K562 (cell line): ENCODE data around the gene RHEBL1. TPM values are rescaled to one million over a fixed set of nuclear protein-coding genes. Genes with fewer than 3 reads are reported as not detected.

Source experiments
- CBX1 ChIP-seq: sonication (generic); IDR thresholded peaks from 2 replicates; pipeline ENCODE4 v1.6.1; 2016; ENCODE audit warnings: antibody characterized with exemption, low read depth, mild to moderate bottlenecking
- DPF2 ChIP-seq: fragments of 450-650 bp; IDR thresholded peaks from 2 replicates; pipeline ENCODE4 v1.6.1; 2016
- ELF2 ChIP-seq: fragments of 250-450 bp; sonication (Bioruptor Pico); IDR thresholded peaks from 2 replicates; pipeline ENCODE4 v1.5.0; 2021; ENCODE audit warnings: mild to moderate bottlenecking
- EP400 ChIP-seq: fragments of 450-650 bp; IDR thresholded peaks from 2 replicates; pipeline ENCODE4 v1.6.1; 2017; ENCODE audit warnings: antibody characterized with exemption, mild to moderate bottlenecking, moderate library complexity
- GTF2B ChIP-seq: IDR thresholded peaks from 2 replicates; pipeline ENCODE4 v1.6.1; 2011; ENCODE audit not compliant: insufficient read length; ENCODE audit errors: extremely low read depth
- KLF1 ChIP-seq: fragments of 450-650 bp; IDR thresholded peaks from 2 replicates; pipeline ENCODE4 v1.6.1; 2016; ENCODE audit warnings: missing genetic modification characterization, missing compliant biosample characterization
- MAFK ChIP-seq: IDR thresholded peaks from 2 replicates; pipeline ENCODE4 v1.6.1; 2011; ENCODE audit warnings: low read length, improper control_type of control experiment
- NONO ChIP-seq, 2 experiments: fragments of 200-400 bp in 1 of 2; fragments of 450-650 bp in 1 of 2; formaldehyde crosslinking in 1 of 2; IDR thresholded peaks; 2 replicates each; pipeline ENCODE4 v1.6.1; 2017; ENCODE audit warnings: low read depth in 2 of 2, mild to moderate bottlenecking in 2 of 2, moderate library complexity in 2 of 2, low read length in 1 of 2
- PCBP1 ChIP-seq: fragments of 200-400 bp; formaldehyde crosslinking; IDR thresholded peaks from 2 replicates; pipeline ENCODE4 v1.6.1; 2018; ENCODE audit warnings: mild to moderate bottlenecking, low read depth, low read length; ENCODE audit not compliant: poor library complexity, severe bottlenecking
- PHF20 ChIP-seq: fragments of 450-650 bp; IDR thresholded peaks from 2 replicates; pipeline ENCODE4 v1.6.1; 2018; ENCODE audit not compliant: partially characterized antibody
- PML ChIP-seq: IDR thresholded peaks from 2 replicates; pipeline ENCODE4 v1.6.1; 2012; ENCODE audit warnings: low read length, inconsistent platforms
- POLR2A ChIP-seq: fragments of 450-650 bp; conservative IDR thresholded peaks from 2 replicates; pipeline ENCODE4 v1.6.1; 2016
- PTRF ChIP-seq: fragments of 450-650 bp; IDR thresholded peaks from 2 replicates; pipeline ENCODE4 v1.6.1; 2016; ENCODE audit warnings: mild to moderate bottlenecking, missing genetic modification characterization, missing compliant biosample characterization
- RBM34 ChIP-seq: fragments of 200-400 bp; formaldehyde crosslinking; IDR thresholded peaks from 2 replicates; pipeline ENCODE4 v1.6.1; 2018; ENCODE audit warnings: low read length, borderline replicate concordance; ENCODE audit not compliant: insufficient read depth
- SAFB2 ChIP-seq: fragments of 200-400 bp; formaldehyde crosslinking; IDR thresholded peaks from 2 replicates; pipeline ENCODE4 v1.6.1; 2018; ENCODE audit warnings: borderline replicate concordance, low read length, low read depth, moderate library complexity; ENCODE audit not compliant: severe bottlenecking
- SFPQ ChIP-seq: fragments of 200-400 bp; formaldehyde crosslinking; IDR thresholded peaks from 2 replicates; pipeline ENCODE4 v1.6.1; 2017; ENCODE audit warnings: mild to moderate bottlenecking, low read depth, low read length, moderate library complexity
- SIN3A ChIP-seq, 2 experiments: fragments of 150-350 bp in 1 of 2; IDR thresholded peaks; 2 replicates each; pipeline ENCODE4 v1.6.1; 2011 to 2016; ENCODE audit warnings: borderline replicate concordance in 2 of 2, low read depth in 2 of 2, low read length in 2 of 2, mild to moderate bottlenecking in 2 of 2, moderate library complexity in 2 of 2; ENCODE audit not compliant: control insufficient read depth in 1 of 2
- ZBTB7A ChIP-seq: IDR thresholded peaks from 2 replicates; pipeline ENCODE4 v1.6.1; 2011; ENCODE audit warnings: low read depth, mild to moderate bottlenecking, low read length, moderate library complexity, borderline replicate concordance; ENCODE audit not compliant: control insufficient read depth
- ZC3H4 ChIP-seq: sonication (generic); formaldehyde crosslinking; IDR thresholded peaks from 2 replicates; pipeline ENCODE4 v1.9.0; 2021; ENCODE audit warnings: missing genetic modification reagents, borderline replicate concordance
- ZNF384 ChIP-seq: IDR thresholded peaks from 2 replicates; pipeline ENCODE4 v1.6.1; 2012; ENCODE audit warnings: low read depth, low read length, improper control_type of control experiment
- ZNF518B ChIP-seq: fragments of 250-450 bp; sonication (Bioruptor Pico); IDR thresholded peaks from 2 replicates; pipeline ENCODE4 v1.5.0; 2021; ENCODE audit warnings: mild to moderate bottlenecking, moderate library complexity
- polyA plus RNA-seq, 8 experiments: library from polyadenylated mRNA; depleted of rRNA in 4 of 8; stranded (reverse) in 5 of 8; unstranded in 3 of 8; fragments of >200 nt; fragmentation: Nextera tagmentation in 2 of 8; fragmentation: Illumina TruSeq in 1 of 8; extraction: Ambion mirVana in 2 of 8; extraction: Trizol in 1 of 8; gene quantifications; 2 replicates each; pipeline versions ENCODE4 v1.2.1 to v1.2.3, GENCODE V29; 2011 to 2014; ENCODE audit warnings: inconsistent platforms in 1 of 8, missing spikeins in 1 of 8
- total RNA-seq, 7 experiments: library from RNA; depleted of rRNA in 6 of 7; stranded (reverse); fragments of >200 nt in 6 of 7; fragmentation: Illumina TruSeq in 2 of 7; extraction: Trizol in 2 of 7; gene quantifications; 2 replicates each; pipeline versions ENCODE4 v1.2.1 to v1.2.3, GENCODE V29; 2011 to 2021; ENCODE audit warnings: low replicate concordance in 1 of 7

The RHEBL1 gene
- total and polyA plus RNA-seq, 9 of the 15 experiments (the other 6 are each of a cell fraction or from before 2014, with no cell fraction given) = 4.3 to 36.1 (median 8.2) TPM

GRCh38 chr12:49018261-49019119 lies 51.3 kb downstream of the RHEBL1 start, which contains the start of gene PRKAG1 (continued):
- peak; percentile 83 for TF ChIP-seq PCBP1
- TF ChIP-seq ELF2 (CRISPR knock-in tag) = 0 out of 2 replicates have a peak, but pooled peaks have one; percentile 41
- peak; percentile 55 to 70; a peak in 2 of 4 replicates for TF ChIP-seq SIN3A (IDR thresholded peaks at IDR 0.05; ENCODE audit: borderline replicate concordance in 2 of 2, control insufficient read depth in 1 of 2, low read depth in 2 of 2, low read length in 2 of 2)
- TF ChIP-seq CBX1 = peak; percentile 79; the same call in 1 of the 2 replicates
- peak; percentile 46 for TF ChIP-seq GTF2B
- peak; percentile 38 for TF ChIP-seq ZNF384
- peak; percentile 91 for TF ChIP-seq EP400
- TF ChIP-seq SAFB2 = no peak
- TF ChIP-seq PHF20 = peak; percentile 41
- no peak for TF ChIP-seq SFPQ
- TF ChIP-seq KLF1 = peak; percentile 93
- TF ChIP-seq MAFK = no peak
- TF ChIP-seq POLR2A = peak; percentile 93
- TF ChIP-seq ZC3H4 (CRISPR knock-in tag) = peak; percentile 92; the same call in 1 of the 2 replicates
- no peak for TF ChIP-seq ZNF518B (CRISPR knock-in tag)
- TF ChIP-seq DPF2 = peak; percentile 36; the same call in 1 of the 2 replicates
- TF ChIP-seq NONO (IDR thresholded peaks at IDR 0.05; ENCODE audit: low read depth in 2 of 2, low read length in 1 of 2) = peak in 1 of 2 experiments; percentile 60; a peak in 1 of 4 replicates
- TF ChIP-seq RBM34 = no peak
- peak; percentile 77; the same call in 1 of the 2 replicates for TF ChIP-seq ZBTB7A
- peak; percentile 82 for TF ChIP-seq PML
- no peak for TF ChIP-seq PTRF
